AG10803 (cell line): ENCODE data around the gene IRX3.

ENCODE experiments used
- DNase-seq: peaks from one replicate; pipeline ENCODE4 v3.0.0; 2010; ENCODE audit warnings: low read depth
- H3K4me3 ChIP-seq: 2 replicates; pipeline ENCODE4 v1.5.1; 2011; ENCODE audit warnings: mild to moderate bottlenecking, low read length, control low read depth
- CTCF ChIP-seq: conservative IDR thresholded peaks from 2 replicates; pipeline ENCODE4 v1.5.1; 2011; ENCODE audit warnings: mild to moderate bottlenecking, low read length, control low read depth, inconsistent platforms

Gene IRX3

GRCh38 chr16:54243202-54243601 is 43.4 kb downstream of the IRX3 start:
- no peak for TF ChIP-seq CTCF
- no peak for DNase-seq
- no peak overlapping the region for H3K4me3 ChIP-seq

- no peak overlapping the region for H3K4me3 ChIP-seq
- no peak for DNase-seq
- TF ChIP-seq CTCF: no peak
Measured at GRCh38 chr16:54242199-54242598, 44.4 kb downstream of the IRX3 start.

- no peak for DNase-seq
- no peak for TF ChIP-seq CTCF
- H3K4me3 ChIP-seq: no peak overlapping the region
Measured at GRCh38 chr16:54241525-54241924, 45.1 kb downstream of the IRX3 start.

- DNase-seq: peak; percentile 94
- H3K4me3 ChIP-seq: no peak overlapping the region
- TF ChIP-seq CTCF: no peak
Measured at GRCh38 chr16:54240271-54241129, 46.1 kb downstream of the IRX3 start.

- TF ChIP-seq CTCF: no peak
- no peak overlapping the region for H3K4me3 ChIP-seq
- peak; percentile 55 for DNase-seq
Measured at GRCh38 chr16:54239456-54239855, 47.1 kb downstream of the IRX3 start.

- peak; percentile 68 for DNase-seq
- no peak overlapping the region for H3K4me3 ChIP-seq
- TF ChIP-seq CTCF: no peak
Measured at GRCh38 chr16:54236773-54237172, 49.8 kb downstream of the IRX3 start.

GRCh38 chr16:54233615-54234014 is 53.0 kb downstream of the IRX3 start:
- no peak overlapping the region for H3K4me3 ChIP-seq
- no peak for TF ChIP-seq CTCF
- peak; percentile 22 for DNase-seq
